Breast epithelium (tissue), 3 donors: ENCODE data around the gene SIN3B.

Source experiments
- POLR2A ChIP-seq: fragments of 450-650 bp; IDR thresholded peaks from one replicate; pipeline ENCODE4 v1.6.1; 2016; ENCODE audit warnings: antibody characterized with exemption, mild to moderate bottlenecking, moderate library complexity
- POLR2AphosphoS5 ChIP-seq, 3 donors: sonication (generic); formaldehyde crosslinking; IDR thresholded peaks; one replicate each; pipeline ENCODE4 v1.6.1; 2017; ENCODE audit warnings: antibody characterized with exemption in 3 of 3
- TF ChIP-seq, protein P1 (sequence below), 3 donors: fragments of 450-650 bp; IDR thresholded peaks; one replicate each; pipeline ENCODE4 v1.5.1; 2016 to 2017; ENCODE audit warnings: antibody characterized with exemption in 3 of 3, mild to moderate bottlenecking in 3 of 3, moderate library complexity in 3 of 3

DNA sequence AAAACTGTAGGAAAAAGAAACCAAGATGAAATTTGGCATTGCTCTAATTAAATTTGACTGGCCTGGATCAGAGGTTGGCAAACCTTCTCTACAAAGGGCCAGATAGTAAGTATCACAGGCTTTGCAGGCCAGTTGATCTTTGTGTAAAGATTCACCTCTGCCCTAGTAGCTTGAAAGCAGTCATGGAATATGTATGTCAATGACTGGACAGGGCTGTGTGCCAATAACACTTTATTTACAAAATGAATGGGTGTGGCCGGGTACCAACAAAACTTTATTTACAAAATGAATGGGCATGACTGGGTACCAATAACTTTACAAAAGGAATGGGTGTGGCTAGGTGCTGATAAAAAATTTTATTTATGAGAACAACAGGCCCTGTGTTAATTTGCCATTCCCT, 20.0 kb downstream of the SIN3B start:
- TF ChIP-seq, protein P1, sequence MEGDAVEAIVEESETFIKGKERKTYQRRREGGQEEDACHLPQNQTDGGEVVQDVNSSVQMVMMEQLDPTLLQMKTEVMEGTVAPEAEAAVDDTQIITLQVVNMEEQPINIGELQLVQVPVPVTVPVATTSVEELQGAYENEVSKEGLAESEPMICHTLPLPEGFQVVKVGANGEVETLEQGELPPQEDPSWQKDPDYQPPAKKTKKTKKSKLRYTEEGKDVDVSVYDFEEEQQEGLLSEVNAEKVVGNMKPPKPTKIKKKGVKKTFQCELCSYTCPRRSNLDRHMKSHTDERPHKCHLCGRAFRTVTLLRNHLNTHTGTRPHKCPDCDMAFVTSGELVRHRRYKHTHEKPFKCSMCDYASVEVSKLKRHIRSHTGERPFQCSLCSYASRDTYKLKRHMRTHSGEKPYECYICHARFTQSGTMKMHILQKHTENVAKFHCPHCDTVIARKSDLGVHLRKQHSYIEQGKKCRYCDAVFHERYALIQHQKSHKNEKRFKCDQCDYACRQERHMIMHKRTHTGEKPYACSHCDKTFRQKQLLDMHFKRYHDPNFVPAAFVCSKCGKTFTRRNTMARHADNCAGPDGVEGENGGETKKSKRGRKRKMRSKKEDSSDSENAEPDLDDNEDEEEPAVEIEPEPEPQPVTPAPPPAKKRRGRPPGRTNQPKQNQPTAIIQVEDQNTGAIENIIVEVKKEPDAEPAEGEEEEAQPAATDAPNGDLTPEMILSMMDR (IDR thresholded peaks at IDR 0.05), result no peak
- no peak for TF ChIP-seq POLR2A
- TF ChIP-seq POLR2AphosphoS5 (IDR thresholded peaks at IDR 0.05), result no peak
